ENCODE data around the gene BRINP2.

GRCh38 chr1:177306981-177307380, 136.2 kb downstream of the BRINP2 start:
- TF ChIP-seq BHLHE40 (IDR thresholded peaks at IDR 0.05; ENCODE audit: borderline replicate concordance) (no peak), FOXA1 (IDR thresholded peaks at IDR 0.05) (no peak), FOXM1 (IDR thresholded peaks at IDR 0.05; ENCODE audit: borderline replicate concordance) (no peak), HDGF (IDR thresholded peaks at IDR 0.05; ENCODE audit: borderline replicate concordance) (no peak), SUZ12 (IDR thresholded peaks at IDR 0.05) (no peak), SP1 (IDR thresholded peaks at IDR 0.05) (no peak), LEF1 (IDR thresholded peaks at IDR 0.05; ENCODE audit: borderline replicate concordance) (no peak), NFRKB (IDR thresholded peaks at IDR 0.05) (no peak)
- TF ChIP-seq, protein P1, sequence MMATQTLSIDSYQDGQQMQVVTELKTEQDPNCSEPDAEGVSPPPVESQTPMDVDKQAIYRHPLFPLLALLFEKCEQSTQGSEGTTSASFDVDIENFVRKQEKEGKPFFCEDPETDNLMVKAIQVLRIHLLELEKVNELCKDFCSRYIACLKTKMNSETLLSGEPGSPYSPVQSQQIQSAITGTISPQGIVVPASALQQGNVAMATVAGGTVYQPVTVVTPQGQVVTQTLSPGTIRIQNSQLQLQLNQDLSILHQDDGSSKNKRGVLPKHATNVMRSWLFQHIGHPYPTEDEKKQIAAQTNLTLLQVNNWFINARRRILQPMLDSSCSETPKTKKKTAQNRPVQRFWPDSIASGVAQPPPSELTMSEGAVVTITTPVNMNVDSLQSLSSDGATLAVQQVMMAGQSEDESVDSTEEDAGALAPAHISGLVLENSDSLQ (IDR thresholded peaks at IDR 0.05) = no peak

All from HEK293T (cell line).